AML-193 (cell line): ENCODE data around the gene AP1M1.

Experiments
- DNase-seq, 2 experiments: peaks; one replicate each; lab custom pipeline; 2025; lab: John Stamatoyannopoulos, UW

AP1M1 gene

GRCh38 chr19:16185123-16185767 is 12.5 kb upstream of the AP1M1 start, which contains the start of gene FAM32A:
TSS of gene FAM32A (plus strand) at chr19:16185410. CDS start at chr19:16185443, 33 bp downstream.
- peak; percentile 97 to 98 for DNase-seq

- DNase-seq = peak; percentile 39 to 40
Measured at GRCh38 chr19:16185768-16186123, 12.0 kb upstream of the AP1M1 start.

GRCh38 chr19:16188521-16188920 is 9.2 kb upstream of the AP1M1 start:
- DNase-seq = no peak

GRCh38 chr19:16190198-16190597 is 7.5 kb upstream of the AP1M1 start:
- no peak for DNase-seq

- DNase-seq = no peak
Measured at GRCh38 chr19:16190736-16191135, 7.0 kb upstream of the AP1M1 start.

GRCh38 chr19:16191216-16191908 is 6.3 kb upstream of the AP1M1 start:
- no peak for DNase-seq

GRCh38 chr19:16193466-16193865 is 4.2 kb upstream of the AP1M1 start:
- DNase-seq = no peak

- no peak for DNase-seq
Measured at GRCh38 chr19:16197188-16197621, 506 bp upstream of the AP1M1 start.

GRCh38 chr19:16198370-16198651 is 600 bp downstream of the AP1M1 start:
- DNase-seq = no peak

GRCh38 chr19:16199275-16199932 is 1.7 kb downstream of the AP1M1 start:
- DNase-seq = no peak

GRCh38 chr19:16200038-16201010 is 2.6 kb downstream of the AP1M1 start:
- DNase-seq = peak; percentile 72 to 74

- no peak for DNase-seq
Measured at GRCh38 chr19:16201011-16201391, 3.3 kb downstream of the AP1M1 start.

- no peak for DNase-seq
Measured at GRCh38 chr19:16202320-16203255, 4.9 kb downstream of the AP1M1 start.

- DNase-seq = no peak
Measured at GRCh38 chr19:16203256-16204004, 5.7 kb downstream of the AP1M1 start.

- DNase-seq = no peak
Measured at GRCh38 chr19:16204005-16204294, 6.2 kb downstream of the AP1M1 start.

- no peak for DNase-seq
Measured at GRCh38 chr19:16205205-16206045, 7.7 kb downstream of the AP1M1 start.

GRCh38 chr19:16206046-16206605 is 8.4 kb downstream of the AP1M1 start:
- no peak for DNase-seq

- no peak for DNase-seq
Measured at GRCh38 chr19:16206637-16207036, 8.9 kb downstream of the AP1M1 start.

GRCh38 chr19:16207063-16207462 is 9.4 kb downstream of the AP1M1 start:
- no peak for DNase-seq
